ENCODE data around the gene ARHGAP27.
A peak's percentile ranks its signal among the peaks of the same experiment; 100 is the strongest.

ARHGAP27 gene

GRCh38 chr17:45385331-45385997 is 47.2 kb downstream of the ARHGAP27 start:
- DNase-seq: peak; percentile 80

GRCh38 chr17:45384789-45385262 is 47.8 kb downstream of the ARHGAP27 start:
- no peak for DNase-seq

GRCh38 chr17:45384047-45384788 is 48.5 kb downstream of the ARHGAP27 start:
- peak; percentile 23 for DNase-seq

GRCh38 chr17:45383003-45383402 is 49.7 kb downstream of the ARHGAP27 start:
- DNase-seq: no peak

GRCh38 chr17:45382226-45382625 is 50.4 kb downstream of the ARHGAP27 start:
- no peak for DNase-seq

GRCh38 chr17:45380991-45381390 is 51.7 kb downstream of the ARHGAP27 start:
- no peak for DNase-seq

GRCh38 chr17:45380046-45380765 is 52.5 kb downstream of the ARHGAP27 start:
- DNase-seq: no peak

GRCh38 chr17:45377401-45377800 is 55.3 kb downstream of the ARHGAP27 start:
- DNase-seq: no peak

GRCh38 chr17:45376171-45377005 is 56.3 kb downstream of the ARHGAP27 start:
- DNase-seq: no peak

- peak; percentile 22 for DNase-seq
Observed at GRCh38 chr17:45374501-45374900, 58.2 kb downstream of the ARHGAP27 start.

- DNase-seq: no peak
Observed at GRCh38 chr17:45372325-45372869, 60.3 kb downstream of the ARHGAP27 start.

GRCh38 chr17:45371414-45372324 is 61.0 kb downstream of the ARHGAP27 start:
- peak; percentile 98 for DNase-seq

GRCh38 chr17:45370949-45371413 is 61.7 kb downstream of the ARHGAP27 start:
- peak; percentile 44 for DNase-seq

- DNase-seq: no peak
Observed at GRCh38 chr17:45369421-45369820, 63.2 kb downstream of the ARHGAP27 start.

GRCh38 chr17:45368651-45369050 is 64.0 kb downstream of the ARHGAP27 start:
- DNase-seq: peak; percentile 92

- DNase-seq: no peak
Observed at GRCh38 chr17:45367216-45367615, 65.5 kb downstream of the ARHGAP27 start.

GRCh38 chr17:45366691-45367090 is 66.0 kb downstream of the ARHGAP27 start:
- DNase-seq: no peak

GRCh38 chr17:45366049-45366448 is 66.6 kb downstream of the ARHGAP27 start:
- DNase-seq: no peak

GRCh38 chr17:45364531-45365390 is 67.9 kb downstream of the ARHGAP27 start:
- peak; percentile 47 for DNase-seq

- DNase-seq: no peak
Observed at GRCh38 chr17:45363498-45363897, 69.2 kb downstream of the ARHGAP27 start.

Data from fibroblast of skin of scalp (primary cell).